Stimulated activated naive B cell treated with anti-CD40 and anti-IgM and Interleukin-4, amounts not matched to agents 10 μg/mL and 1 μg/mL and 100 μg/mL, for 72 hours (primary cell): Measurements from ENCODE around the gene OLFML2B.

Experiments used
- ATAC-seq, 2 donors: fragments of 150-1000 bp; cut with Tn5 transposase; replicated peaks; 2 replicates each; pipeline ENCODE4 v1.10.0; 2021; ENCODE audit warnings: moderate library complexity in 1 of 2
- DNase-seq: peaks from one replicate; pipeline ENCODE4 v3.0.0; 2021
- H3K27ac Mint-ChIP-seq: one replicate; pipeline ENCODE4 v1.8.0; 2022; ENCODE audit warnings: mild to moderate bottlenecking, mixed read lengths
- H3K27me3 Mint-ChIP-seq, 2 donors: one replicate each; pipeline ENCODE4 v1.8.0; 2022; ENCODE audit warnings: mixed read lengths in 2 of 2
- H3K36me3 Mint-ChIP-seq, 2 donors: one replicate each; pipeline ENCODE4 v1.8.0; 2022; ENCODE audit warnings: mixed read lengths in 2 of 2, mild to moderate bottlenecking in 1 of 2
- H3K4me1 Mint-ChIP-seq, 2 donors: one replicate each; pipeline ENCODE4 v1.8.0; 2022; ENCODE audit warnings: mixed read lengths in 2 of 2, mild to moderate bottlenecking in 1 of 2
- H3K4me3 Mint-ChIP-seq, 2 donors: one replicate each; pipeline ENCODE4 v1.8.0; 2022; ENCODE audit warnings: mild to moderate bottlenecking in 2 of 2, mixed read lengths in 2 of 2, moderate library complexity in 1 of 2
- H3K9me3 Mint-ChIP-seq, 2 donors: one replicate each; pipeline ENCODE4 v1.8.0; 2022; ENCODE audit warnings: mixed read lengths in 2 of 2, mild to moderate bottlenecking in 1 of 2

The OLFML2B gene

DNA sequence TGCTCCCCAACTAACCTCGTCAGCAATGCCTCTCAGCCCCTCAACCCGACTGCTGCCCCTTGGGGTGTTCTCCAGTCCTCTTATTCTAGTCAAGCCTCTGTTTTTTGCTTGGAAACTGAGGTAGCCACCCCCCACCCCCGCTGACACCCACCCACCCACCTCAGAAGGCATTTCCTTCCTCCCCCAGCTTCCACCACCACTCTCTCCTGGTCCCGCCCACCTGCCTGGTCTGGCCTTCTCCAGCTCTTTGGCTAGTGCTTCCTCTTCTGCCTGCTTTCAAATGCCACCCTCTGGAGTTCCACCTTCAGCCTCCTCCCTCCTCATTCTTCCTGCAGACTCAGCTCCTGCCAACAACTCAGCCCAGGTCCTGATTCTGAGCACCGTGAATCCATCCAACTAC, 35.3 kb downstream of the OLFML2B start:
- Mint-ChIP-seq H3K9me3 (peaks cover 5 to 8% of the 10 kb centered on the region in 2 donors), H3K27me3 (peaks cover 9 to 15% of the 10 kb centered on the region in 2 donors), H3K4me1 (no peaks in the 10 kb centered on the region), H3K36me3 (no peaks in the 10 kb centered on the region), H3K4me3 (no peak overlapping the region), H3K27ac (no peak overlapping the region)
- ATAC-seq (no peak), DNase-seq (no peak)

DNA sequence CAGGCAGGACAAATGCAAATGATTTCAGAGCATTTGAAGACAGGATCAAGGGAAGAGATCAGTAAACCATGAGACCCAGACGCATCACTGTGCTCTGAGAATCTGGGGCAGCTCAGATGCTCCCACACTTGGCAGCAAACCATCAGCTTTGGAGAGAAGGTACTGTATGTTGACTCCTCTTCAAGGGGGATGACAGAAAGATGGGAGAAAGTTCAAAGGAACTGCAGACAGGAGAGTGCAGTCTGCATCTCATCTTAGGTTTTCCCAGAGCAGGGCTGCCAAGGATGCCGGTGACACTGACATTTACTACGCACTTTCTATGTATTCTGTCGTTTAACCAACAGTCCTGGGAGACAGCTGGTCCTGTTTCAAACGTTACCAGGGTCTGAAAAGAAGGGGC, 35.8 kb downstream of the OLFML2B start:
- no peaks in the 10 kb centered on the region for H3K4me1 Mint-ChIP-seq
- peaks cover 9 to 15% of the 10 kb centered on the region in 2 donors for H3K27me3 Mint-ChIP-seq
- no peak for ATAC-seq
- DNase-seq = no peak
- no peaks in the 10 kb centered on the region for H3K36me3 Mint-ChIP-seq
- H3K9me3 Mint-ChIP-seq = peaks cover 5 to 6% of the 10 kb centered on the region in 2 donors
- H3K27ac Mint-ChIP-seq = no peak overlapping the region
- no peak overlapping the region for H3K4me3 Mint-ChIP-seq

DNA sequence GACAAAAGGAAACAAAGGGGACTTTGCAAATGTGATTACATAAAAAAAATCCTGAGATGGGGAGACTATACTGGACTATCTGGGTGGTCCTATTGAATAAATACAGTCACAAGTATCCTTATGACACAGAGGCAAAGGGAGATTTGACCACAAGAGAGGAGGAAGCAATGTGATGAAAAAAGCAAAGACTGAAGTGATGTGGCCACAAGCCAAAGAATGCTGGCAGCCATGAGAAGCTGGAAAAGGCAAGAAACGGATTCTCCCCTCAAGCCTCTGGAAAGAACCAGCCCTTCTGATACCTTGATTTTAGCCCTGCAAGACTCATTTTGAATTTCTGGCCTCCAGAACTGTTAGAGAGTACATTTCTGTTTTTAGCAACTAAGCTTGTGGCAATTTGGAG, 36.4 kb downstream of the OLFML2B start:
- no peak for ATAC-seq

DNA sequence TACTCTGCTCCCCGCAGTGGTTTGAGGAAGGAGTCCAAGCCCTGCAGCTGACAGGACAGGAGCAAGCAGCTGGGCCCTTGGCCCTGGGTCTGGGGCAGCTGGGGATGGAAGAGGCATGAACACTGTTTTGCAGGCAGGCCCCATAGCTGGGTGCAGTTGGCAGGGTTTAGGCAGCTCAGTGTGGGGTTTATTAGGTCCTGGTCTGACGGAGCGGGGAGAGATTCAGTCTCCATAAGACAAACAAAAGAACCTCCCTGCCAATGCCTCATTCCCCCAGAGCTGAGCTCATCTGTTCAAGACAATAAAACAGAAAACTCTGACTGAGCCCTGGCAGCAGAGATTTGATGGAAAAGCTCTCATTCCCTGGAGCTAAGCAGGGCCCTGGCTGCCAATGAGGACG, 37.3 kb downstream of the OLFML2B start:
- H3K9me3 Mint-ChIP-seq = peaks cover 5 to 7% of the 10 kb centered on the region in 2 donors
- H3K4me1 Mint-ChIP-seq = no peaks in the 10 kb centered on the region
- no peak overlapping the region for H3K4me3 Mint-ChIP-seq
- H3K36me3 Mint-ChIP-seq = no peaks in the 10 kb centered on the region
- DNase-seq (no peak), ATAC-seq (no peak)
- peaks cover 9 to 18% of the 10 kb centered on the region in 2 donors for H3K27me3 Mint-ChIP-seq
- H3K27ac Mint-ChIP-seq = no peak overlapping the region

More for the DNA sequence above, 36.4 kb downstream of the OLFML2B start:
- no peaks in the 10 kb centered on the region for H3K4me1 Mint-ChIP-seq
- no peak overlapping the region for H3K27ac Mint-ChIP-seq
- H3K36me3 Mint-ChIP-seq = no peaks in the 10 kb centered on the region
- DNase-seq = no peak
- no peak overlapping the region for H3K4me3 Mint-ChIP-seq
- H3K9me3 Mint-ChIP-seq = peaks cover 5 to 6% of the 10 kb centered on the region in 2 donors
- H3K27me3 Mint-ChIP-seq = peaks cover 9 to 15% of the 10 kb centered on the region in 2 donors

DNA sequence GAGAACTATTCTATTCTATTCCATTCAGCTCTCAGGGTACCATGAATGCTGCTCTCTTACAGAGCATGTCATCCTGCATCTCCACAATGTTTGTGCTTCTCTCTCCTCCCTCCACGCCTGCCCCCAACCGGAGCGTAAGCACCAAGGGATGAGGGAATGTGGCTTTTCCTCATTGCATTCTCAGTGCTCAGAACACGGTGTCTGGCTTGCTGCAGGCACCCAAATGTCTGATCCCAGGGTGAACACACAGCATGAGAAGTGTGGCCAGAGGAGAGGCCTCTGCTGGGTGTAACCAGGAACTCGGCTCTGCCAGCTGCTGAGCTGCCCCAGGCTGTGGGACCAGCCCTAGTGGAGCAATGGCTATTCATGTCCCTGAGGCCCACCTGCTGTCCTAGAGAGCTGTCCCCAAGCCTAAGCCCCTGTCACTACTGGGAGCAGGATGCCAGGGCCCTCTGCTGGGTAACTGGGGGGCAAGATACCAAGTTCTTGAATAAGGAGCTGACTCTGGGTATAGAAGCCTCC, 38.3 kb downstream of the OLFML2B start:
- Mint-ChIP-seq H3K4me1 (no peaks in the 10 kb centered on the region), H3K27ac (no peak overlapping the region), H3K4me3 (no peak overlapping the region), H3K36me3 (no peaks in the 10 kb centered on the region), H3K27me3 (peaks cover 9 to 22% of the 10 kb centered on the region in 2 donors), H3K9me3 (peaks cover 5 to 7% of the 10 kb centered on the region in 2 donors)
- DNase-seq (no peak), ATAC-seq (no peak)

DNA sequence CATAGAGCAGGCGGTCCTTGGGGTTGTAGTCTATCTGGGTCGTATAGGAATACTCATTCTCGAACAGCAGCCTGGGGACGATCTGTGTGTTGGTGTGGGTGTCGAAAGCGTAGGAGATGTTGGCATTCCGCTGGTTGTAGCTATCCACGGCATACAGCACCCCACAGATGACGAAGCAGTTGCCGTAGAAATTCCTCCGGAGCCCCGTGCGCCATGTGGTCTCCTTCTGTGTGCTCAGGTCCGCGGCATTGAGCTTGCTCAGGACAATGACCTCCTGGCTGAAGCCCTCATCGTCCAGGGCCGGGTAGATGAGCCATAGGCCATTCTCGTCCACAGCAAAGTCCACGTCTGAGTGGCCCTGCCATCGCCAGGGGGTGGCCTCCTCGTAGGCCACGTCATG, 39.9 kb downstream of the OLFML2B start:
- no peak overlapping the region for H3K27ac Mint-ChIP-seq

DNA sequence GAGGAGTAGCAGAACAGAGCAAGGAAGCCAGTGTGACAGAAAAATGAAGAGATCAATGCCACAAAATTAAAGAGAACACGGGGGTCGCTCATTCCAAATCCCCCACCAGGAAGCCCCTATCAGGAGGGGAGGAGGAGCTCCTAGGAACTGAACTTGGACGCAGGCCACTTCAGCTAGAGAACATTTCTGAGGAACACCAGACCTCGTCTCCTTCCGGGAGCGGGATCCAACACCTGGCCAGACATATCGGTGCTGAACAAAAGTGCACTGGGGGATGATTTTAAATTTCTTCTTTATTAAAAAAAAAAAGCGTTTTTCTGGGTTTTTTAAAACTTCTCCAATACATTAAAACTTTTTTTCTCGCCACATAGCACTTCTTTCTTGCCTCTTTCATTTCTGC, 40.8 kb downstream of the OLFML2B start:
- ATAC-seq = no peak
- H3K36me3 Mint-ChIP-seq = no peaks in the 10 kb centered on the region

More for the DNA sequence above, 39.9 kb downstream of the OLFML2B start:
- Mint-ChIP-seq H3K36me3 (no peaks in the 10 kb centered on the region), H3K9me3 (peaks cover 5 to 7% of the 10 kb centered on the region in 2 donors), H3K27me3 (peaks cover 4 to 16% of the 10 kb centered on the region in 2 donors), H3K4me3 (no peak overlapping the region), H3K4me1 (no peaks in the 10 kb centered on the region)
- ATAC-seq (no peak), DNase-seq (no peak)

DNA sequence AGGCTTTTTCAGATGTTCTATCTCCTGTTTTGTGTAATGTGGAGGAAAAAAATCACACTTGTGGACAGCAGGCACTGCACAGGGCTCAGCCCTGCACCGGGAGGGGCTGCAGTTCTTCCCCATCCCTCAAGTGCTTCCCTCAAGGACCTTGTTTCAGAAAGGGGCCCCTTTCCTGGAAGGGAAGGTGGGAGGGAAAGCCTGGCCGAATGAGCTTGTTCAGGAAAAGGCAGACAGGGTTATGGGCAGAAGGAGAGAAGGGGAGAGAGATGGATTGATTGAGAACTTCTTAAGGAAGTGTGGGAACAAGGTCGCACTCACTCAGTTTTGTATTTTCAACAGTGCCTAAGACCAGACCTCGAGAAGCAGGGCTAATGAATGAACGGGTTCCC, 41.2 kb downstream of the OLFML2B start:
- Mint-ChIP-seq H3K36me3 (peaks cover 0 to 2% of the 10 kb centered on the region in 2 donors), H3K4me3 (no peak overlapping the region), H3K9me3 (peaks cover 5% of the 10 kb centered on the region in 2 donors), H3K27ac (no peak overlapping the region), H3K27me3 (peaks cover 0 to 12% of the 10 kb centered on the region in 2 donors), H3K4me1 (no peaks in the 10 kb centered on the region)
- ATAC-seq = no peak
- no peak for DNase-seq

More for the DNA sequence above, 40.8 kb downstream of the OLFML2B start:
- DNase-seq = no peak
- no peak overlapping the region for H3K27ac Mint-ChIP-seq
- peaks cover 5 to 7% of the 10 kb centered on the region in 2 donors for H3K9me3 Mint-ChIP-seq
- no peak overlapping the region for H3K4me3 Mint-ChIP-seq
- H3K27me3 Mint-ChIP-seq = peaks cover 0 to 12% of the 10 kb centered on the region in 2 donors
- no peaks in the 10 kb centered on the region for H3K4me1 Mint-ChIP-seq

DNA sequence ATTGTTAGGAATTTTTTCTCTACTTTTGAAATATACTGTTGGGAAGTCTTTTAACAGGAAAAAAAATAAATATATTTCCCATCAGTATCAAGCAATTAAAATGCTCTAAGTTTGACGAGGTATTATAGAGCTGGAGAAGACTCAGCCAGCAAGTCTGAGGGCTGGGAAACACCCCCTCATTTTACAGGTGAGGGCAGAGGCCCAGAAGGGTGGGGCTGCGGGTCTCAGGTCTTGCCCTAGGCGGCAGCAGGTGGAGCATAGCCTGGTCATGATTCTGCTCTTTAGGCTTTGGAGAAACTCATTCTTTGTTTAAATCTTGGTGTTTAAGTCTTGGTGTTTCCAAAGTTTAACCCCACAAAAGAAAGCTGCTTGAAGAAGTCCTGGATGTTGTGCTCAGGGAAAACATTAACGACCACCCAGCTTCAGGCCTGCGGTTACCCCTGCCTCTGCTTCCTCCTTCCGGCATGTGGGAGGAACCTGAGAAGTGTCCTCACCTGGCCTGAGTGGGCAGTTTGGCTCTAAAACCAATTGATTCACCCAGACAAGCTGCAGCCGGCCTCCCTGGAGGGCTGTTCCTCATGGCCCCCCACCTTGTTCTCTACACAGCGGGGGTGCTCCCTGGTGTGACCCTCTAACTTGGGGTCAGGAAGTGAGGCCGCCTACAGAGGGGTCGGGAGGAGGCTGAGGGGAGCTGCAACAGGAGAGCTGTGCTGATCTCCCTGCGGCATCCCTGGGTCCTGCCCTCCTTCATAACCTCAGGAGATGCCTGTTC, 41.7 kb downstream of the OLFML2B start:
- ATAC-seq (no peak), DNase-seq (no peak)
- Mint-ChIP-seq H3K4me3 (no peak overlapping the region), H3K27me3 (peaks cover 0 to 6% of the 10 kb centered on the region in 2 donors), H3K4me1 (no peaks in the 10 kb centered on the region), H3K36me3 (peaks cover 0 to 2% of the 10 kb centered on the region in 2 donors), H3K27ac (no peak overlapping the region), H3K9me3 (peaks cover 0 to 2% of the 10 kb centered on the region in 2 donors)

DNA sequence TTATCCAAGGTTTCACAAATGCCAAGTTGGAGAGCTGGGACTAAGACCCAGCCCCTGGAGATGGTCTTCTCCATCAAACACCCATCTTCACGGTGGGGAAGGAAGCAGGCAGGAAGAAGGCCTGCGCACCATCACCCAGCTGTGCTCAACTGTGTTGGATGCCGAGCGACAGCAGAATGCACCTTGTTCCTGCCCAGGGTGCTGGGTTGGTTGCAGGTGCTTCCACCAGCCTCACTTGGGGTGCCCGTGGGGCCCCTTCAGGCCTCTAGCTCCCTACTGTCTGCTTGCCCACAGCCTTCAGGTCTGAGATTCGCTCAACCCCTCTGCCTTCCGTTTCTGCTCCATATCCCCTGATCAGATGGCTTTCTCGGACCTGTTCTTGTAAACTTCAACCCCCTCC, 42.5 kb downstream of the OLFML2B start:
- H3K27me3 Mint-ChIP-seq = peaks cover 0 to 6% of the 10 kb centered on the region in 2 donors
- H3K27ac Mint-ChIP-seq = no peak overlapping the region
- H3K4me3 Mint-ChIP-seq = no peak overlapping the region
- peaks cover 0 to 2% of the 10 kb centered on the region in 2 donors for H3K36me3 Mint-ChIP-seq
- DNase-seq (no peak), ATAC-seq (no peak)
- H3K9me3 Mint-ChIP-seq = peaks cover 0 to 2% of the 10 kb centered on the region in 2 donors
- no peaks in the 10 kb centered on the region for H3K4me1 Mint-ChIP-seq

DNA sequence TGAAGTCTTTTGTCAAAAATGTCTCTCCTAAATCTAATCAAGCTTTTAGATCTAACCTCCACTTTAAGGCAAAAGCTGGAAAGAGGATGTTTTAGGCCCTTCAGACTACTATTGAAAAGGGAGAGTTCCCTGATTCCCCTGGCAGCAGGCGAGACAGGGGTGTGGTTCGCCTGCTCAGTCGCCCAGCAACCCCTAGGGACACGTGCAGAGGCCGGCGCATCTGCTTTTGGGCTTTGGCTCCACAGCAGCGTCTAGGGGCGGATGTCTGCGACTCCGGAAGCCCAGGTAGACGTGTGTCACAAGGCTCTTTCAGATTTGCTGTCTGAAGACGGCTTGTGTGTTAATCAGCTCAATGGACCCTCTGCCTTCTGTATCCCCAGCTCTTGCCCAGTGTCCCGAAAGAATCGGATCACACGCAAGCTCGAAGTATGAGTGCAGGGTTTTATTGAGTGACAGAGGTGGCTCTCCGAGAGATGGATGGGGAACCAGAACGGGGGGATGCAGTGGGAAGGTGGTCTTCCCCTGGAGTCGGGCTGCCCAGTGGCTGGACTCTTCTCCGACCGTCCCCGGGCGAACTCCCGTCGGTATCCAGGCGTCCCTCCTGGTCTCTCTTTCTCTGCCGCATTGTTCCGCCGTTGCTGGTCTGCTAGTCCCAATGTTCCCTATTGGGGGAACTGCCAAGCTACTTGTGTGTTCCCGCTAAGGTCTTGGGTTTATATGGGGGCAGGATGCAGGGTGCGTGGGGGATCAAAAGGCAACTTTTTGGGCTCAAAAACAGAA, 45.5 kb downstream of the OLFML2B start:
- H3K27ac Mint-ChIP-seq = no peak overlapping the region
- DNase-seq (no peak), ATAC-seq (no peak)
- H3K4me3 Mint-ChIP-seq = no peak overlapping the region
- peaks cover 0 to 2% of the 10 kb centered on the region in 2 donors for H3K9me3 Mint-ChIP-seq
- peaks cover 0 to 6% of the 10 kb centered on the region in 2 donors for H3K27me3 Mint-ChIP-seq
- no peaks in the 10 kb centered on the region for H3K4me1 Mint-ChIP-seq
- H3K36me3 Mint-ChIP-seq = peaks cover 0 to 3% of the 10 kb centered on the region in 2 donors

DNA sequence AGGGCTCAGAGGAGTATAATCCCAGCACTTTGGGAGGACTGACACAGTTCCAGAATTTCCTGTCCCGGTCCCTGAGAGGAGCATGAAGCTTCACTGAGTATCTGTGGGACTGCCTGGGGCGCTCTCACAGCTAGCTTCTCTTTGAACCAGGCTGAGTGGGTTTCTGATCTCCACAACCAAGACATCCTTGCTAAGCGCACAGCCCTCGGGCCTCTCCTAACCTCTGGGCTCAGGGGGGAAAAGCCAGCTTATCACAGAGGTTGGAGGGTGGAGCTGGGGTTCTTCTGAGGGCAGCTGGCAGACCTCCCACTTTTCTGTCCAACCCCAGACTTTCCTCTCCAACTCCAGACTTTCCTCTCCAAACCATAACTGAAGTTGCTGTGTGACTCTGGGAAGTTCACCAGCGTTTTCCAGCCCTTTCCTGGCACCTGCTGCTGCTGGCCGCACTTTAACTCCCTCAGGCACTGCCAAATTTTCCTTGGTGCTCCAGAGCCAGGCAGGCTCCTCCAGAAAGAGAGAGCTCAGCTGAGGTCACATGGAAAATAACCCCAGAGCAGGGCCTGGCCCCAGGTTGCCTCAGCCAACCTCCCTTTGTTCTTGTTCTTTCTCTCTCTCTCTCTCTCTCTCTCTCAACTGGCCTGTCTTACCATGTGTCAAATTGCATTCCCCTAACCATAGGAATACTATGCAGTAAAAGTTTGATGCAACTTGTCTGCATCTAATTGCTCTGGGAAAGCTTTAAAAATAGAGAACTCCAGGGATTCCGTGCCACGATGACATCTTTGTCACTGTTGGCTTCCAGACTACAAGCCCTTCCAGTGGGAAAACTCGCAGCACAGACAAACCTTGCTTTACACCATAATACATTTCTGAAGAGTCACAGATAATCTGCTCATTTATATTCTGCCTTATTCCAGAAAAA, 49.5 kb downstream of the OLFML2B start:
- H3K4me1 Mint-ChIP-seq = no peaks in the 10 kb centered on the region
- DNase-seq (no peak), ATAC-seq (no peak)
- H3K9me3 Mint-ChIP-seq = no peaks in the 10 kb centered on the region
- peaks cover under 1 to 3% of the 10 kb centered on the region in 2 donors for H3K36me3 Mint-ChIP-seq
- H3K4me3 Mint-ChIP-seq = no peak overlapping the region
- no peak overlapping the region for H3K27ac Mint-ChIP-seq
- no peaks in the 10 kb centered on the region for H3K27me3 Mint-ChIP-seq

DNA sequence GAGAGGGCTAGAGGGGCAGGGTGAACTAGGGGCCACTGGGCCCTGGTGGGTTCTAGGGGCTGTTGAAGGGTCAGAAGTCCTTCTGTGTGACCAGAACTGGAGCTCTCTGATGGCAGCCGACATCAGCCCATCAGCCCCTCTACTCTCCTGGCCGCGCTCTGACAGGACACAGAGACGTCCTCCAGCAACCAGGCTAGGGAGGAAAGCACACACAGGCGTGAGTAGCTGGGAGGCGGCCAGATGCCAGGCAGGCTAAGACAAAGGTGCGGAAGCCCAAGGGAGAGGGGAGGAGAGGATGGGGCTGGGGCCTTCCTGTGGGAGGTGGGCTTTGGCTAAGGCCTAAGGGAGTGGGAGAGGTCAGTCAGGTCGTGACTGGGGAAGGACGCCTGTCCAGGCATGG, 50.8 kb downstream of the OLFML2B start:
- Mint-ChIP-seq H3K27ac (no peak overlapping the region), H3K36me3 (peaks cover 10 to 11% of the 10 kb centered on the region in 2 donors)
- no peak for DNase-seq

DNA sequence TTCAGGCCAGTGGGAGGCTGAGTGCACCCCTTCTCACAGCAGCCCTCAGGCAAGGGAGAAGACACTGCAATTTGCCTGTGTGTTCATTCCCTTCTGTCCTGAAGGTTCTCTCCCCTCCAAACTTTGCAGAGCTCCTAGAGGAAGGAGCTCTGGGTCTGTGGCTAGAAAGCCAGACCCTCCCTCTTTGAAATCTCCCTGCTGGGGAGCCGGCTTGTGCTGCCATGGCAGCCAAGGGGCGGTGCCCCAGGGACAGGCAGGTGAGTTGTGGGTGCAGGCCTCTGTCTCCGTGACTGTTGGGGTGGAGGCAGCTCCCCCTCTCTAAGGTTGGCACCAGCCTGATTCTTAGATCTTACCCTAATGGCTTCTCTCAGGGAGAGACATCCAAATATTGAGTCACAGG, 53.0 kb downstream of the OLFML2B start:
- H3K36me3 Mint-ChIP-seq = peaks cover 23 to 31% of the 10 kb centered on the region in 2 donors
- no peak overlapping the region for H3K27ac Mint-ChIP-seq
- H3K9me3 Mint-ChIP-seq = no peaks in the 10 kb centered on the region
- no peaks in the 10 kb centered on the region for H3K27me3 Mint-ChIP-seq
- H3K4me3 Mint-ChIP-seq = no peak overlapping the region
- ATAC-seq (no peak), DNase-seq (no peak)
- H3K4me1 Mint-ChIP-seq = no peaks in the 10 kb centered on the region

More for the DNA sequence above, 50.8 kb downstream of the OLFML2B start:
- Mint-ChIP-seq H3K9me3 (no peaks in the 10 kb centered on the region), H3K4me1 (no peaks in the 10 kb centered on the region), H3K4me3 (no peak overlapping the region), H3K27me3 (no peaks in the 10 kb centered on the region)
- ATAC-seq = no peak
